ENCODE measurements around the gene INPP5B.
"Not testable (repeated sequence)": the region's sequence is repeated elsewhere in the genome, so short reads cannot be mapped to it uniquely, and the experiment has no call there.

INPP5B gene

DNA sequence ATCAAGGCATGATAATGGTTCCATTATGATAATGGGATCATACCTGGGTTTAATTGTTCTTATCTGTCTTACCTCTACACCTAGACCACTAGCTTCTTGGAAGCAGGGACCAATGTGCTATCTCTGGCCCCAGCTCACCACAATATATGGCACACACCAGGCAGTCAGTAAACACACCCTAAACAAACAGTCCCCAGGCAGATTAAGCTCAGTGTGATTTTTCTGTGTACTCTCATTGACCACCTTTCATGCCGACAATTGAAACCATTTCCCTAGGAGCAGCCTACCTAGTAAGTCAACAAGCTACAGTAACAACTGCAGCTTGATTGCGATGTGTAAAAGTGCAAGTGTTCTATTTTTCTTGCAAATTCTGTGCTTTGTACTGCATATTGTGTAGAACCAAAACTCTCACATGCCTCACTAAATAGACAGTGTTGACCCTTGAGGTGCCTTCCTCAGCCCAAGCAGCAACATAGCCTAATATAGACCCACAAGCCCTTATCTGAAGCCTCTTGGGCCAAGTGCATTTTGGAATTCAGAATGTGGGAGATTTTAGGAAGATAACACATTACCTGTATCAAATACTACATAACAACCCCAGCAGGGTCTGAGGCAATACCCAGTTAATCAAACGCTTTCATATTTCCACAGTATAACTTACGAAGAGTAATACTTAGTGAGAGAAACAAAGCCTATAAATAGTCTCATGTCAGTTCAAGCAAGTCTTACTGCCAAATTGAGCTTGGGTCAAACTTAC lies 32.0 kb downstream of the INPP5B start:
- DNase-seq (ENCODE audit: low read depth in 2 of 3, low spot score in 2 of 3) = no peak

DNA sequence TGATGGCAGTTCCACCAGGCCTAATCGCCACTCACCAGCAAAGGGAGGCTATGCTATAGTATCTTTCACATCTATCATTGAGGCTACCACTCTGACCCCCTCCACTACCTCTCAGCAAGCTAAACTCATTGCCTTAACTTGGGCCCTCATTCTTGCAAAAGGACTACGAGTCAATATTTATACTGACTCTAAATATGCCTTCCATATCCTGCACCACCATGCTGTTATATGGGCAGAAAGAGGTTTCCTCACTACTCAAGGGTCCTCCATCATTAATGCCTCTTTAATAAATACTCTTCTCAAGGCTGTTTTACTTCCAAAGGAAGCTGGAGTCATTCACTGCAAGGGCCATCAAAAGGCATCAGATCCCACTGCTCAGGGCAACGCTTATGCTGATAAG lies 35.4 kb downstream of the INPP5B start:
- DNase-seq (ENCODE audit: low read depth in 2 of 3, low spot score in 2 of 3) = not testable (repeated sequence)

DNA sequence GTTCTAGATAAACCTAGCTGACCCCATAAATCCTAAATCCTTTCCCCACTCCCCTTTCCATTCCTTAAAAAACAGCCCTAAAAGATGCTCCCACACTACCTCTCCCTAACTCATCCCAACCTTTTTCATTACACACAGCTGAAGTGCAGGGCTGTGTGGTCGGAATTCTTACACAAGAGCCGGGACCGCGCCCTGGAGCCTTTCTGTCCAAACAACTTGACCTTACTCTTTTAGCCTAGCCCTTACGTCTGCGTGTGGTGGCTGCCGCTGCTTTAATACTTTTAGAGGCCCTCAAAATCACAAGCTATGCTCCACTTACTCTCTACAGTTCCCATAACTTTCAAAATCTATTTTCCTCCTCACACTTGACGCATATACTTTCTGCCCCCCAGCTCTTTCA lies 36.0 kb downstream of the INPP5B start:
- not testable (repeated sequence) for DNase-seq (ENCODE audit: low read depth in 2 of 3, low spot score in 2 of 3)

DNA sequence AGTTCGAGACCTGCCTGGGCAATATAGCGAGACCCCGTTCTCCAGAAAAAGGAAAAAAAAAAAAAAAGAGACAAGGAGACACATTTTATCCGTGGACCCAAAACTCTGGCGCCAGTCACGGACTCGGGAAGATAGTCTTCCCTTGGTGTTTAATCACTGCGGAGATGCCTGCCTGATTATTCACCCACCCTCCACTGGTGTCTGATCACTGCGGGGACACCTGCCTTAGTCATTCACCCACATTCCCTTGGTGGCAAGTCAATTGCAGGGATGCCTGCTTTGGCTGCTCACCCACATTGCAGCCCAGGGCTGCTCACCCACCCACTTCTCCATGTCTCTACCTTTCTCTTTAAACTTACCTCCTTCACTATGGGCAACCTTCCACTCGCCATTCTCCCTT lies 38.3 kb downstream of the INPP5B start:
- not testable (repeated sequence) for DNase-seq (ENCODE audit: low read depth in 2 of 3, low spot score in 2 of 3)

DNA sequence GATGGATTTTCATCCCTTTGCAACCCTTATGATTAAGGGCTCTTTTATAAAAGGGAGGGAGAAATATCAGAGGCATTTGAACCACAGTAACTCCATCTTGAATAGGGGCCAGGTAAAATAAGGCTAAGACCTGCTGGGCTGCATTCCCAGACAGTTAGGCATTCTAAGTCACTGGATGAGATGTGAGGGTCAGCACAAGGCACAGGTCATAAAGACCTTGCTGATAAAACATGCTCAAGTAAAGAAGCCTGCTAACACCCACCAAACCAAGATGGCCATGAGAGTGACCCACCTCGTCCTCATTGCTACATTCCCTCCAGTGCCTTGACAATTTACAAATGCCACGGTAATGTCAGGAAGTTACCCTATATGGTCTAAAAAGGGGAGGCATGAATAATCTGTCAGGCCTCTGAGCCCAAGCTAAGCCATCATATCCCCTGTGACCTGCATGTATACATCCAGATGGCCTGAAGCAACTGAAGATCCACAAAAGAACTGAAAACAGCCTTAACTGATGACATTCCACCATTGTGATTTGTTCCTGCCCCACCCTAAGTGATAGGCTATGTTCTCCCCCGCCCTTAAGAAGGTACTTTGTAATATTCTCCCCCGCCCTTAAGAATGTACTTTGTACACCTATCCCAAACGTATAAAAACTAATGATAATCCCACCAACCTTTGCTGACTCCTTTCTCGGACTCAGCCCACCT lies 39.3 kb downstream of the INPP5B start:
- DNase-seq (ENCODE audit: low read depth in 2 of 3, low spot score in 2 of 3) = not testable (repeated sequence)

DNA sequence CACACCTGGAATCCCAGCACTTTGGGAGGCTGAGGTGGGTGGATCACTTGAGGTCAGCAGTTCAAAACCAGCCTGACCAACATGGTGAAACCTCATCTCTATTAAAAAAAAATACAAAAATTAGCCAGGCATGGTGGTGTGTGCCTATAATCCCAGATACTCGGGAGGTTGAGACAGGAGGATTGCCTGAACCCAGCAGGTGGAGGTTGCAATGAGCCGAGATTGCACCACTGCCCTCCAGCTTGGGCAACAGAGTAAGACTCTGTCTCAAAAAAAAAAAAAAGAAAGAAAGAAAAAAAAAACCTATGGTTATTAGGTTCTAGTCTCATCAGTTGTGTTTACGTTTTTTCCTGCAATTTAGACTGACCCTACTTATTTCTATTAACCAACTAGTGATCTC lies 40.3 kb downstream of the INPP5B start:
- not testable (repeated sequence) for DNase-seq (ENCODE audit: low read depth in 2 of 3, low spot score in 2 of 3)

DNA sequence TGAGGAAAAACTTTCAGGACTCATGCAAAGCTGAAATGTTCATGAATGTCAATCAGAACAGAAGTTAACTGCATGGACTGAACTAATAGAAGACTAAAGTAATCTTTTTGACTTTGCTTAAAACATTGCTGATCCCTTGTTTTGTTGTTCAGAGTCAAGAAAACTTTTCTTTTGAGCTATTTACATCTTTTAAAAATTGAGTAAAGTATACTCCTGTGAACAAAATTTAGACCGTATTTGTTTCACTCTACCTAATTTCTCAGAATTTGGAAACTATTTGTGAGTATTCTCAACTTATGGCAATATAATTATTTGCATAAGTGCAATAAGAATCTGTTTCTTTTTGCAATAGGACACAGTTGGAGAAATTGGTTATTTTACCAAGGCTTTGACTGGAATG lies 41.1 kb downstream of the INPP5B start:
- no peak for DNase-seq (ENCODE audit: low read depth in 2 of 3, low spot score in 2 of 3)

DNA sequence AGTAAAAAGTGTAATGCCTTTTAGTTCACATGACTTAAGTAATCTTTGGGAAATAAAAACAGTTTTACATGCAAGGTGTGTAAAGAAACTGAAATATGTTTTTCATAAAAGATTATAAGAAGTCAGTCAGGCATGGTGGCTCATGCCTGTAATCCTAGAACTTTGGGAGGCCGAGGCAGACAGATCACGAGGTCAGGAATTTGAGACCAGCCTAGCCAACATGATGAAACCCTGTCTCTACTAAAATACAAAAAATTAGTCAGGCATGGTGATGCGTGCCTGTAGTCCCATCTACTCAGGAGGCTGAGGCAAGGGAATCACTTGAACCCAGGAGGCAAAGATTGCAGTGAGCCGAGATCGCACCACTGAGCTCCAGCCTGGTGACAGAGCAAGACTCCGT lies 42.9 kb downstream of the INPP5B start:
- not testable (repeated sequence) for DNase-seq (ENCODE audit: low read depth in 2 of 3, low spot score in 2 of 3)

DNA sequence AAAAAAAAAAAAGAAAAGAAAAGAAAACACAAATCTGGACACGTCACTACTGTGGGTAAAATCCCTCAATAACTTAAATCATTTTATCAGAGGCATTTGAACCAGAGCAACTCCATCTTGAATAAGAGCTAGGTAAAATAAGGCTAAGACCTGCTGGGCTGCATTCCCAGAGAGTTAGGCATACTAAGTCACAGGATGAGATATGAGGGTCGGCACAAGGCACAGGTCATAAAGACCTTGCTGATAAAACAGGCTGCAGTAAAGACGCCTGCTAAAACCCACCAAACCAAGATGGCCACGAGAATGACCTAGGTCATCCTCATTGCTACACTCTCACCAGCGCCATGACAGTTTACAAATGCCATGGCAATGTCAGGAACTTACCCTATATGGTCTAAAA lies 43.9 kb downstream of the INPP5B start:
- DNase-seq (ENCODE audit: low read depth in 2 of 3, low spot score in 2 of 3) = no peak

DNA sequence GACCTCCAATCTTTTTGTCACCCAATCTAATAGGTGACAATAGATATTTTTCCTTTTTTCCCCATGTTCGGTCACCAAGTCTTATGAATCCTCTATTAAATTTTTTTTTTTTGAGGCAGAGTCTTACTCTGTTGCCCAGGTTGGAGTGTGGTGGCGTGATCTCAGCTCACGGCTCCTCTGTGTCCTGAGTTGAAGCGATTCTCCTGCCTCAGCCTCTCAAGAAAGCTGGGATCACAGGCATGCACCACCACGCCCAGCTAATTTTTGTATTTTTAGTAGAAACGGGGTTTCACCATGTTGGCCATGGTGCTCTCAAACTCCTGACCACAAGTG lies 45.0 kb downstream of the INPP5B start:
- no peak for DNase-seq (ENCODE audit: low read depth in 2 of 3, low spot score in 2 of 3)

DNA sequence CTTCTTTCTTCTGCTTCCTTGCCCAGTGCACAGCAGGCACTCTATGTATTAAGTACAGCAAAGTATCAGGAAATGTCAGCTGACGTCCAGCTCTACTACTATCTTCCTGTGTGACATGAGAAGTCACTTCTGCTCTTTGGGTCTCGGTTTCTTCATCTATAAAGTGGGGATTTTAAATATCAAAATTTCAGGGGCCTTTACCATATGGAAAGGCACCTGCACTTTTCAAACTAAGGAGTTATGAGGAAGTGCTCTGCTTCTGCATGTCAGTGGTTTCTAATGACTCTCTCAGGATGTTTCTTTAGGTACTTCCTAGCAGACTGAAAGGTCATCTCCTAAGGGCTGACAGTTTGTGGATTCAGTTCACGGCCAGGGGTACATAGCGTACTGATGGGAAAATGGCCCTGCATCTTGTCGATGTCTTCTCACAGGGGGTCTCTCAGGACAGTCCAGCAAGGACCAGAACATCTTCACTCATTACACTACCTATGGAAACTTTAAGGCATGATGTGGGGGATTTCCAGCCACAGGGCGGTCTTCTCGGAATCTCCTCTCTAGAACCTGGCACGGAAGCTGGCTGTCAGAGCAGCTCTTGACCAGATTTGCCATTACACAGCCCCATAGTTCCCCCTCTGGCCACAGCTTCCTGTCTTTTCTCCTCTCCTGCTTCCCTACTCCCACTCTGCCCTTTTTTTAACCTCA lies 45.5 kb downstream of the INPP5B start:
- peak in 1 of 3 experiments; percentile 18 for DNase-seq (ENCODE audit: low read depth in 2 of 3, low spot score in 2 of 3)

DNA sequence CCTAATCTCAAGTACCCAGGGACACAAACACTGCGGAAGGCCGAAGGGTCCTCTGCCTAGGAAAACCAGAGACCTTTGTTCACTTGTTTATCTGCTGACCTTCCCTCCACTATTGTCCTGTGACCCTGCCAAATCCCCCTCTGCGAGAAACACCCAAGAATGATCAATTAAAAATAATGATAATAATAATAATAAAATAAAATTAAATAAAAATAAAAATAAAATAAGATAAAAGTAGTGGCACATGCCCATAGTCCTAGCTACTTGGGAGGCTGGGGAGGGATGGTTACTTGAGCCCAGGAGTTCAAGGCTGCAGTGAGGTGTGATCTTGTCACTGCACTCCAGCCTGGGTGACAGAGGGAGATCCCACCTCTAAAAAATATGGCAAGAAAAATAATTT lies 49.3 kb downstream of the INPP5B start:
- DNase-seq (ENCODE audit: low read depth in 2 of 3, low spot score in 2 of 3) = not testable (repeated sequence)

DNA sequence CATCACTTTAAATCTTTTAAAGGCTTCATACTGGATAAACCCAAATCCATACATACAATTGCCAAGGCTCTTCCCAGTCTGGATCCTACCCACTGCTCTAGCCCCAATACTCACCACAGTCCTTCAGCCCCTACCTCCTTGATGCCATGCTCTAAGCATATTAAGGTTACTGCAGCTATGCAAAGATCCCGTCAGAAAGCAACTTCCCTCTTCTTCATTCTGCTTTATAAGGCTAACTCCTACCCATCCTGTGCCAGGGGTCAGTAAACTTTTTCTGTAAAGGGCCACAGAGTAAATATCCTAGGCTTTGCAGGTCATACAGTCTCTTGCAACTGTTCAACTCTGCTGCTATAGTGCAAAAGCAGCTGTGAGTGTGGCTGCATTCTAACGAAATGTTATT lies 53.2 kb downstream of the INPP5B start:
- DNase-seq (ENCODE audit: low read depth in 2 of 3, low spot score in 2 of 3) = no peak

DNA sequence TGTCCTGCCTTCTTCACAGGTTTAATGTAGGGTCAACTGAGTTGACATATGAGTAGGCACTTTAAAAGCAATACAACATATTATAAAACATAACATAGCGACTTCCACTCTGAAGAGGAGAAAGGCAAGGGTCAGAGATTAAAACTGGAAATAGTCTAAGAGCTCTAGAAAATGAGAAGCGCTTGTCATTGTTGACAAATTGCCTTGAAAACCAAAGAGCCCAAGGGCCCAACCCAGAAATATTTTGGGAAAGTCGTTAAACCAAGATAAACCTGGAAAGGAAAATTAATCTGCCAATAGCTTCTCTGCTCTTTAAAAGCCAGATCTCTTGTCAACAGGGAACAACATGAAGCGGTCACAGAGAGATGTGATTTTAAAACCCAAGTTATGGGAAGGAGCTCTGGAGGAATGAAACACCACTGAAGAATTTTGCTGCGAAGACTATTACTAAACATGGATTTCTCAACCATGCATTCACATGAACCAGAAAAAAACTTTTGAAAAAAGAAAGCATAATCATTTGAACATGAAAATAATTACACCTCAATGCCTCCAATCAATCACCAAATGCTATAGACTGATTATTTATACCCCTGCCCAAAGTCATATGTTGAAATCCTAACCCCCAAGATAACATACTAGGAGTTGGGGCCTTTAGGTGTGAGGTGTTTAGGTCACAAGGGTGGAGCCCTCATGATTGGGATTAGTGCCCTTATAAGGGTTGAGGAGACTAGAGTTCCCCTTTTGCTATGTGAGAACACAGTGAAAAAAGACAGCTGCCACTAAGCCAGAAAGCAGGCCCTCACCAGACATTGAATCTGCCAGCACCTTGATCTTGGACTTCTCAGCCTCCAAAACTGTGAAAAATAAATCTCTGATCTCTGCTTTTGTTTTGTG lies 54.5 kb downstream of the INPP5B start:
- no peak for DNase-seq (ENCODE audit: low read depth in 2 of 3, low spot score in 2 of 3)

DNA sequence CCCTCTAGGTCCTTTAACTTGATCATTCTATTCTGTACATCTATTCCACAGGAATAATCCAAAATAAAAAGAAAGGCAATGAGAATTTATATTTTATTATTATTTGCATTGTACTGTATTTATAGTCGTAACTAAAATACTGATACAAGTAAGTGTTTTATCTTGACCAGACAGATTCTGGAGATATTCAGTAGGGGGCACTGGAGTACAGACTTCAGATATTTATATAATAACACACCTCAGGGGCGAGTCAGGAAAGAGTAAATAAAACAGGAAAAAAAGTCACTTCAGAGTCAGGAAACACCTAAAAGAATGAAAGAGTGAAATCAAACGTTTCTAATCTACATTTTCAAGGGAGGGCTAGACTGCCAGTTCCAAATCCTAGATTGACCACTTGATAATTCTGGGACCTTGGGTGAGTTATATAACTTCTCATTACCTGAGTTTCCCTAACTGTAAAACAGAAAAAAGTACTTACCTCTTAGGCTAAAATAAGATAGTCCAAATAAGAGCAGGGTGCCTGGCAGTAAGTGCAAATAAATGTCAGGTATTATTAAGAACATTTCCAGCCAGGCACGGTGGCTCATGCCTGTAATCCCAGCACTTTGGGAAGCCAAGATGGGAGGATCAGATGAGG lies 56.4 kb downstream of the INPP5B start:
- no peak for DNase-seq (ENCODE audit: low read depth in 2 of 3, low spot score in 2 of 3)

DNA sequence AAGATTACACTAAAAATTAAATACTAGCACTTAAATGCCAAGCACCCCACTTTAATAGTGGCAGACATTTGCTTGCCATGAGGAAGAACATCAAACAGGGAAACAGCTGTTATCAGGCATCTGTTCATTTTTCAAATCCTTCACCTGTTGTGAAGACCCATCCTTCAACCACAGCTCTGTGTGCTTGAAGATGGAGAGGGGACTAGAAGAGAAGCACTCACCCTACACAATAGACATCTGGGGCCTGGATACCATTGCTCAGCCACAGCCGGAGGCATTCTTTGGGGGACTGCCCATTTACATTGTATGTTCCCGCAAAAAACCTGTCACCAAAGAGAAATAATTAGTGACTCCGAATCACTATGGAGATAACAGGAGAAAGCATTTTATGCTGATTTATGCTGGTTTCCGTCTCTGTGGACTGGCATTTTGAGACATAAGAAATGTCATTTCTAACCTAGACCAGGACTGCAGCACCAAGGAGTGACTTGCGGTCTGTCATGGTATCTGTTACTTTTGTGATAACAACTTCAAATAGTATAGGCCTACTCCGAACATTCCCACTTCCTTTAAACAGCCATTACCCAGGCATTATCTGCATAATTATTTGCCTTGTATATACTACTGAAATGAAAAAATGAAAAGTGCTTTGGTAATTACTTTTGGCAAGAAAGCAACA lies 58.7 kb downstream of the INPP5B start:
- DNase-seq (ENCODE audit: low read depth in 2 of 3, low spot score in 2 of 3) = no peak

DNA sequence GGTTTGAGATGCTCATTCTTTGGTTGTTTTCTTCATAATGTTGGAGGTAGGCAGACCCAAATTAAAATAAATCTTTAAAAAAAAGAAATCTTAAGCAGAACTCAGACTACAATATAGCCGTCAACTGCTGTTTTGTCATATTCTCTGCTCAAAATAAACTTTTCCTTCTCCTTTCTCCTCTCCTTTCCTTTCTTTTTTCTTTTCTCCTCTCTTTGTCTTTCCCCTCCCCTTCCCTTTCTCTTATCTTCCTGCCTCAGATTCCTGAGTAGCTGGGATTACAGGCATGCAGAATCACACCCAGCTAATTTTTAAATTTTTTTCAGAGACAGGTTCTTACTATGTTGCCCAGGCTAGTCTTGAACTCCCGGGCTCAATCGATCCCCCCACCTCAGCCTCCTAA lies 62.7 kb downstream of the INPP5B start:
- DNase-seq (ENCODE audit: low read depth in 2 of 3, low spot score in 2 of 3) = no peak

DNA sequence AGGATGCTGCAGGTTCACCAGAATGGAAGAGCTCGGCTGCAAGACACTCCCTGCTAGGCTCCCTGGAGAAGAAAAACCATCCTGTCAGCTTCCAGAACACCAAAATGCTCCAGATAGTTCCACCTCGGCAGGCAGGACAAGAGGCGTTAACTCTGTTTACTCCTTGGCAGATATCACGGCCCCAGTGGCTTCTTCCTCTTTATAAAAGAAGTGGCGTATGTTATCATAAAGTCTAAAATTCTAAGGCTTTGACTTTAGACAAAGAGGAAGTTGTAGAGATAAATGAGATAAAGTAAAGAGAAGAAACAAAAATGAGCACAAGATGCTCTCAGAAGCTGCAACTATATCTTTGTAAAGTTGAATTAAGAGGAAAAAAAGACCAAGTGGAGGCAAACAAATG lies 63.2 kb downstream of the INPP5B start:
- DNase-seq (ENCODE audit: low read depth in 2 of 3, low spot score in 2 of 3) = no peak

DNA sequence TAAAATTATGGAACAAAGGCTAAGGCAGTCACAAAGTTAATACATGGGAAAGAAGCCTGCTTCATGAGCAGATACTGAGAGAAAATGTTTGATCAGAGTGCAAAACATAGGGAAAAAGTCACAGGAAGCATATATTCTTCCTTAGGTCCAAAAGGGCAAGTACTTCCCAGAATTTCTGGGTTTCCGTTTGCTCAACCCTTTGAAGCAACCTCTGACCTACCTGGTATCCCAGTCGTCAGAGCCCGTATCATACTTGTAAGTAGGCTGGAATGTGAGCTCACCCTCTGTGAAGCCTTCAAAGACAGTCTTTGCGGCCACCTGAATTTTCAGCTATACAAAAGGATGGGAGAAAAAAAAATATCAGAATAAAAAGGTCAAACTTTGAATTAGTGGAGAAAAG lies 67.0 kb downstream of the INPP5B start:
- no peak for DNase-seq (ENCODE audit: low read depth in 2 of 3, low spot score in 2 of 3)

DNA sequence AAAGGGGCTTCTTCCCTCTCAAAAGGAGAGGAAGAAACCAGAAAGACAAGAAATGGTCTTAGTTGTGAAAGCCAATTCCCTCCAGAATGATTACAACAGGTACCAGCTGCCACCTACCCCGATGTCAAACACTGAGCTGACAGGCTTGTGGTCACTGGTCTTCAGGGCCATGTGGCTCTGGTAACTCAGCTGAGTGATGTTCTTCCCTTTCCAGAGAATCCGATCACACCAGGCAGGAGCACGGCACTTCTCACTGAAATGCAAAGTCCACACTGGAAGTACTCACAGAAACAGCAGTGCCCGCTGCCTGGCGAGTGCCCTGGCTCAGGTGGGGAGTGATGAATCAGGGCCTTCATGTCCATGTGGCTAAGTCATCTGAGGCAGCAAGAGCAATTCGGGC lies 68.8 kb downstream of the INPP5B start:
- DNase-seq (ENCODE audit: low read depth in 2 of 3, low spot score in 2 of 3) = no peak

All from activated CD8-positive, alpha-beta memory T cell treated with anti-CD3 and anti-CD28 coated beads for 48 hours (primary cell).